SH-SY5Y (cell line): ENCODE measurements around the gene CARD11.

Experiments used
- GATA2 ChIP-seq: IDR thresholded peaks from 2 replicates; pipeline ENCODE4 v1.6.1; 2011; ENCODE audit warnings: mild to moderate bottlenecking, low read depth, low read length
- GATA3 ChIP-seq: IDR thresholded peaks from 2 replicates; pipeline ENCODE4 v1.6.1; 2011; ENCODE audit warnings: low read depth, mild to moderate bottlenecking, low read length, moderate library complexity

- TF ChIP-seq GATA2 (no peak), GATA3 (no peak)
Observed at GRCh38 chr7:2934984-2935740, 108.5 kb downstream of the CARD11 start.
